GM18517 (cell line): ENCODE measurements around the gene GOLGA7B.

Experiments used
- ATAC-seq: cut with Tn5 transposase; IDR thresholded peaks from one replicate; pipeline ENCODE4 v1.9.1; 2021; ENCODE audit warnings: mild to moderate bottlenecking, moderate library complexity; ENCODE audit not compliant: unreplicated experiment

The GOLGA7B gene

DNA sequence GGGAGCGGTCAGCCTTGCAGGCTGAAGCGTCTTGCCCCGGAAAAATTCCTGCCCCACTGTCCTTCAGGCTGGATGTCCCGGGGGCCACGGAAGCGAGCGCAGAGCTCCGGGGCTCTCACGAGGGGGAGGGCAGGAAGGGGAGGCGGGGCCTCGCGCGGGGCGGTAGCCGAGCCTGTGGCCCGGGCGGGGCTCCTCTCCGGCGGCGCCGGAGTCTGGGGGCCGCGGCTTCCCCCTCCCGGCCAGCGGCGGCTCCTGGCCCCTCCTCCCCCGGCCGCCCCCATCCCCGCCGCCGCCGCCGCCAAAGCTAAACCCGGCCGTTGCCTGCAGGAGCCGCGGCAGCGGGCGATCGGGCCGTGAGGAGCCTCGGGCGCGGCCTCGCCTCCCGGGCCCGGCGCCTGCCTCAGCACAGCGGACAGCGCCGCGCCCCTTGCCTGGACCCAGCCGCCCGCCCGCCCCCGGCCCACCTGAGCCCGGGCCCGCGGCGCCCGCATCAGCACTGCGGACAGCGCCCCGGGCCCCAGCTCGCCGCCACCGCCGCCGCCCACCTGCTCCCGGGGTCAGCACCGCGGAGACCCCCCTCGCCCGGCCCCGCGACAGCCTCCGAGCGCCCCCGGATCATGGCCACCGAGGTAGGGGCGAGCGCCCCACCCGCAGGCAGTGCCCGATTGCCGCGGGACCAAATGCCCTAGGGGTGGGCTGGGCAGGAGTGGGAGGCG lies at the start of gene GOLGA7B:
Gene GOLGA7B (plus strand): TSS at position 157 of the 716 bp plus-strand sequence. CDS start 461 bp downstream, at position 618.
- ATAC-seq, result no peak

DNA sequence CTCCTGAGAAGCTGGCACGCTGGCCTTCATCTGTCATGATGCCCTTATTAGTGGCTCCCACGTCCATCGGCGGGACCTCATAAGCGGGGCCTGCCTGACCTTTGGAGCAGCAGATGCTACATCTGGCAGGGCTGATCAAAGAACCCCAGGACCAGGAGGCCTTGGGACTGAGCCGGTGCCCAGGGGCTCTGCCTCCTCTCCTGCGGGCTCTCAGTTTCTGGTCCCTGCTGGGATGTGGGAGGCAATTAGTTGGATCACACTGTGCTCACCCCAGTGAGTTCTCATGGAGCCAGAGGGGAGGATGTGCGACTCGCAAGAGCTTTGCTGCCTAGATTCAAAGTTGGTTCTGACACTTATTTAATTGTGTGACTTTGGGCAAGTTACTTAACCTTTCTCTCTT lies 49.2 kb upstream of the GOLGA7B start:
- ATAC-seq, result no peak

DNA sequence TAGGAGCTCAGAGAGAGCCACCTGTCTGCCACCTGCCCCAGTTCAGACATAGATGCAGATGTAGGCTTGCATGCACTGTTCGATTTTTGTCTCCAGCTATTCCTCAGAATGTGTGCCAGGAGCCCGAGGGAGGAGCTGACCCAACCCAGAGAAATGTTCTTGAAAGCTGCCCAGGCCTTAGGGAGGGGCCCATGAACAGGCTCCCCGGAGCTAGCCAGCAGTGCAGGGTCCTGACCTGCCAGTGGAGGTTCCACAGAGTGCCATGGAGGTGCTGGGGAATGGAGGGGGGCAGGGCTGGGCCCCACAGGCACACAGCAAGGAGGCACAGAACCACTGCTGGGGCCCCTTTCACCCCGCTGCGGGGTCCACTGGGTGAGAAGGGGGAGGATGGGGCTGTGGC lies 48.2 kb upstream of the GOLGA7B start:
- ATAC-seq, result no peak

DNA sequence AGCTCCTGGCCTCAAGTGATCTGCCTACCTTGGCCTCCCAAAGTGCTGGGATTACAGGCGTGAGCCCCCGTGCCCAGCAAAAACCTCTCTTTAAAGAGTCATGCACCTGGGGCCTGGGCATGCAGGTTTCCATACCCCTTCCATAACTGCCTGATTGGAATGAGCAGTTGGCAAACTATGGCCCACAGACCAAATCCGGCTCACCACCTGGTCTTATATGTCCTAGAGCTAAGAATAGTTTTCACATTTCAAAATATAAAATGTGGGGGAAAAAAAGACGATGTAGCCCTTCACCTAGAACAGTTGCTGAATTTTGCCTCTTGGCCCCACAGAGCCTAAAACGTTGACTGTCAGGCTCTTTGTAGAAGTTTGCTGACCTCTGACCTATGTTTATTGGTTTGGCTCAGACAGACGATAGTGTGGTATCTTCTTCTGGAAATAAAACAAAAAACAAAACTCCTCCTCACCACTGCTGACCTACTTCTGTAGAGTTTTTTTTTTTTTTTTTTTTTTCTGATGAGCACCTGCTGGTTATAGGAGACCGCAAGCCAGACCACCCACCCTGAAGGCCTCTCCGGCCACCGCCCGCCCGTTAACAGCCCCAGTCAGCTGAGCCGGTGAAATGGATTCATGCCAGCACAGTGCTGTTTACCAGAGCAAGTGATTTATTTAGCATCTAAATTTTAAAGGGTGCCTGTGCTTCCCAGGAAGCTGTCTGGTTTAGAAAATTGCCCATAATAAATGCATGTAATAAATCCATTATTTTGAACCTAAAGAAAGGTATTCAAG lies 44.4 kb upstream of the GOLGA7B start:
- ATAC-seq, result no peak

DNA sequence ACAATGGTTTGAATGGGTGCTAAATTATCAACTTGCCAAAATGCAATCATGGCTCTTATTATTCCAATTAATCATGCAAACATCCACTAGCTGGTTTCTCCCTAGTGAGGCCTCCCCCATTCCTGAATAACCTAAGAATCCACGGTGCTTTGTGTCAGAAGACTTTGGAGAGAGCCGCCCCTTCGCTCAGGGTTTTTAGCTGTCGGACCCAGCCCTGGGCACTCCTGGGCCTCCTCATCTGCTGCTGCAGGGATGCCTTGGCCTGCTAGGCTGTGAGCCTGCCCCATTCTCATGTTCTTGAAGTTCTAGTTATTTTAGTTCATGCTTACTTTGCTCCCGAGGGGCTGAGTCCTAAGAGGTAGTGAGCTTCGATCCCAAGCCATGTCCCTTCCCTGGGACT lies 43.7 kb upstream of the GOLGA7B start:
- no peak for ATAC-seq

DNA sequence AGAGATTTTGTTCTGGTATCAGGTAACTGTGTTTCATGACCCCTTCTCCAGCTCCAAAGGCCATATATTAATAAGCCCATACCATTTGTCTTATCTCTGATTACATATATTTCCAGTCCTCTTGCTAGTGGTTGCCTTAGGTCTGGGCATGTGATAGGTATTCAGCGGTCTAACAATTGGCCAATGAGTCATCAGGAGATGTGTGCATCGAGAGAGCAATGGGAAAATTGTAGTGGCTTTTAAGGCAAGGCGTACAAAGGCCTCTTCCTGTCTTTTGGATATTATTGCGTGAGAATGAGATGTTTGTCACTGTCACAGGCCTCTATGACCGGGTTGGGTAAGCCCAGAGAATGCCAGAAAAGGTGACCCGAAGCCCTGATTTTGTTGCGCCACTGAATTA lies 39.2 kb upstream of the GOLGA7B start:
- ATAC-seq, result no peak

DNA sequence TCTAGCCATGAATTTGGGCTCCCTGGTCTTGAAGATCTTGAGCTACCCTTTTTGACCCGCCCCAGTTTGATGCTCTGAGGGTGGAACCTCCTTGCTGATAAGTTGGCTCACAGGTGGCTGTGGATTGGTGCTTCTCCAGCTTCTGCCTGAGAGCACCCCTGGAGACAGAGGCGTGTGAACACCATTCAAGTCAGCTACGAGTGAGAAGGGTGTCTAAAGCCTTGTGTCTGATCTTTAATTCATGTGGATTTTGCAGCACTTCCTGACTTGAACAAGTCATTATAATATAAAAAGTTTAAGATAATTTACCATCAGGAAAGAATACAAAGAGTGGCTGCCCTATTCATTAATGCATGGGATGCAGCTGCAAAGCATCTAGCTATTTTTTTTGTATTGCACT lies 37.7 kb upstream of the GOLGA7B start:
- no peak for ATAC-seq

DNA sequence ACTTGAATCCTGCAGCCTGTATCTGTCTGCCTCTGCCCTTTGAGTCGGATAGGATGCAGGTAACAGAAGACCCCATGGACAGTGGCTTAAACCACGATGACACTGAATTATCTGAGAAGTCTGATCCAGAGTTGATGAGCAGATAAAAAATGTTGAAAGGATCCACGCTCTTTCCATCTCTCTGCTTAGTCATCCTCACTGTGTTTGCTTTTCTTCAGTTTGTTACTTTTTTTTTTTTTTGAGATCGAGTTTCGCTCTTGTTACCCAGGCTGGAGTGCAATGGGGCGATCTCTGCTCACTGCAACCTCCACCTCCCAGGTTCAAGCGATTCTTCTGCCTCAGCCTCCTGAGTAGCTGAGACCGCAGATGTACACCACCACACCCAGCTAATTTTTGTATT lies 36.9 kb upstream of the GOLGA7B start:
- no peak for ATAC-seq

DNA sequence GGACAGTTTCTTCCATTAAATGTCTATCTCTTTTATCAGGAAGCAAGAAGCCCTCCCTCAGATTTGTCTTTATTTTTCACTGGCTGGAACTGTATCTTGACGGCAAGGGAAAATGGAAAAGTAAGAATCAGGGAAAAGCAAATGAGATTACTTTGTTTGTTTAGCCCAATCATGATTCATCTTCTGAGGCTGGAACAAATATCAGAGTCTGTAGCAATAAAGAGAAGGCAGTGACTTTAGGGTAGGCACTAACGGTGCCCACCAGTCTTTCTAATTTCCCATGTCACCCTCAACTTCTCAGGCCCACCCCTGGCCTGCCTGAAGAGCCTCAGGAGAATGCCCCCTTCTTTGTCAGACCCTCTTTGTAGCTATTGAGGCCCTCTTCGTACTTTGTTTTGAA lies 36.3 kb upstream of the GOLGA7B start:
- no peak for ATAC-seq

DNA sequence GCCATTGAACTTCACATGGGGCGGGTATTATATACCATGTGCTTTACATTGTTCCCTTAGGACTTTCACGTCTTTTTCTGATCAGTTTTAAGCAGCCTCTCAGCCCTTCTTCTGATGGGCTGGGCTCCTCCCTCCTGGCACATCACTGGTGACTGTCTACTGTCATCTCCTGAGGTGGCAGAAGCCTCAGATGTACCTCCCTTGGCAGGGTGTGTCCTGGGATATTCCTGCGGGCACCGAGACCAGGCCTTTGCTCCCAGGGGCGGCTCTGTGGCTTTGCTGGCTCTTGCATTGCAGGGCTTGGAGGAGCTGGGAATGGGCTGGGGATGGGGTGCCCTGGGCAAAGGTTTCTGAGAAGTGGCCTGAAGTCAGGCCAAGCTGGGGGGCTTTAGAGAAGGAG lies 34.6 kb upstream of the GOLGA7B start:
- ATAC-seq, result no peak

DNA sequence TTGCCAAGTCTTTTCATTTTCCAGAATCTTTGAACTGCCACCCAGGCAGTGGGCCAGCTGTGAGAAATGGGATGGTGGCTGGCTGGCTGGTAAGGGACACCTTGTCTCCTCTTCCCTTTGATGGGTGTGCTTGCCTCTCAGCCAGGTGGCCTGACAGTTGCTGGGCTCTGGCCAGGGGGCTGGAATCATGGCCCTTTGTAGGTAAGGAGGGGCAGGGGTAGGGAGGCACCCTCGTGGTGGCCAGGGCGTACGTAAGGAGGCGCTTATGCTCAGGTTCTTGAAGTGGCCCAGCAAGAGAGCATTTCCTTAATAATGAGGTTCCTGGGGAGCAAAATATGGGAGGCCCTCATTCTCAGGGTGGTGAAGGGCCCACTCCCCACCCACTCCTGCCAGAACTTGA lies 33.0 kb upstream of the GOLGA7B start:
- ATAC-seq, result no peak

DNA sequence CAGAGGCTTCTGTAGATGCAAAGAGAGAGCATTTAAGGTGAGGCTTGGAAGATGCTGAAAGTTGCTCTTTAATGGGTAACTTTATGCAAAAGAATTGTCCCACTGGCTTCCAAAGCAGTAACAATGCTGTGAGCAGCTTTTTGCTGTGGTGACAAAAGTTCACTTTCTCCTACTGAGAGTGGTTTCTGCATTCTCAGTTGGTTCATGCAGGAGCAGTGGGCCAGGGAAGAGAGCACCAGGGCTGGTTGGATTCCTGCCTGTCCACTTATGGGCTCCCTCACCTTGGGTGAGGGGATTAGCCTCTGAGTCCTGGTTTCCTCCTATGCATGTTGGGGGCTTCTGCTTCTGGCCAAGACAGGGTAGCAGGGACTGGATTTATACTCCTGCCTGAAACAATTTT lies 31.1 kb upstream of the GOLGA7B start:
- ATAC-seq, result no peak

DNA sequence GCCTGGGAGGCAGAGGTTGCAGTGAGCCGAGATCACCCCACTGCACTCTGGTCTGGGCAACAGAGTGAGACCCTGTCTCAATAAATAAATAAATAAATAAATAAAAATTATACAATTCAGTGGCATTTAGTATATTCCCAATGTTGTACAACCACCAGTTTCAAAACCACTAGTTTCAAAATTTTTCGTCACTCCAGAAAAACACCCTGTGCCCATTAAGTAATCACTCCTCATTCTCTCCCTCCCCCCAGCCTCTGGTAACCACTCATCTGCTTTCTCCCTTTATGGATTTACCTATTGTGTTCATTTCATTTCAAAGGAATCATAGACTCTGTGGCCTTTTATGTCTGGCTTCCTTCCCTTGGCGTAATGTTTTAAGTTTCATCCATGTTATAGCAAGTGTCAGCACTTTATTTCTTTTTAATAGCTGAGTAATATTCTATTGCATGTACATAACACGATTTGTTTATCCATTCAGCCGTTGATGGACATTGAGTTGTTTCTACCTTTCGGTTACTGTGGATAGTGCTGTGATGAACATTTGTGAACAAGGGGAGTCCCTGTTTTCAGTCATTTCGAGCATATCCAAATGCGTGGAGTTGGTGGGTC lies 29.4 kb upstream of the GOLGA7B start:
- no peak for ATAC-seq

DNA sequence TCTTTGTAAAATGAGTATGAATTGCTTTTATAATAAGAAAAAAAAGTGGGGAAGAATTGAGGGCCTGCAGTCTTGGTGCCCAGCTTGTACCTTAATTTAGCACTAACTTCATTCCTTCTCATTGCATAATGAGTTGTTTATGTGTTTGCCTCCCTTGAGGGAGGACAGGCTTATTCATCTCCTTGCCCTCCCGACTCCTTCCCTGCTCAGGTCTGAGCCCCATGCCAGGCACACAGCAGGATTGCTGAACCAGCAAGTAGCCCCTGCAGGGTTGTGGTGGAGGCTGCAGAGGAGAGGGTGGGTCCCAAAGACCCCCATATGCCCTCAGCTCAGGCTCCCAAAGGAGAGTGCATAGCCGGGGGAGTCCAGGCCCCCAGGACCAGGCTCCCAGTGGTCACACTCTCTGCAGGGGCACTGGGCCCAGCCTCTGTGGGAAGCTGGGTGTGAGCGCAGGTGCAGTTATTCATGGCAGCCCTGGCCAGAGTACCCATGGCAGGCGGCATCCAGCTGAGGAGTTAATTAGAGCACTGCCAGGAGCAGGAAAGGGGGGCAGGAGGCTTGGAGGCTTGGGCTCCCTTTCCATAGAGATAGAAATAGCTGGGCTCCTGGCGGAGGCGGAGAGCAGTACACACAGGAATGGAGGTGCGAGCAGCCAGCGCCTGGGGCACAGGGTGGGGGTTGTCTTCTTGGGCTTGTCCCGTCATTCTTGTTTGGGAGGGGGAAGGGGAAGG lies 28.2 kb upstream of the GOLGA7B start:
- no peak for ATAC-seq

DNA sequence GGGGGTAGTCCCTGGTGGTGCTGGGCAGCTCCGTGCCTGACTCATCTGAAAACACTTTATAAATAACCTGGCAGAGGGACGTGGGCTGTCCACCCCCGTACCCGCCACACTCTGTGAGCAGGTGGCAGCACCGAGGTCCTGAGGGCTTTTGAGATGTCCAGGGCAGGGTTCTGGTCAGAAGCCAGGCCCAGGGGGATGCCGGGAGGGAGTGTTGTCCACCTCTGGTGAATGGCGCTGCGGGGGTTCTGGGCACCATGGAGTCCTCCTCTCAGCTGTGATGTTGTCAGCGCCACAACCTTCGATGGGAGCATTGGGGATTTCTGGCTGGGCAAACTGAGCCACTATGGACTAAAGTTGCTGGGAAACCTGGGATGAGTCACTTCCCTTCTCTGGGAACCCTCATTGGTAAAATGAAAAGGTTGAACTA lies 27.4 kb upstream of the GOLGA7B start:
- ATAC-seq, result no peak

DNA sequence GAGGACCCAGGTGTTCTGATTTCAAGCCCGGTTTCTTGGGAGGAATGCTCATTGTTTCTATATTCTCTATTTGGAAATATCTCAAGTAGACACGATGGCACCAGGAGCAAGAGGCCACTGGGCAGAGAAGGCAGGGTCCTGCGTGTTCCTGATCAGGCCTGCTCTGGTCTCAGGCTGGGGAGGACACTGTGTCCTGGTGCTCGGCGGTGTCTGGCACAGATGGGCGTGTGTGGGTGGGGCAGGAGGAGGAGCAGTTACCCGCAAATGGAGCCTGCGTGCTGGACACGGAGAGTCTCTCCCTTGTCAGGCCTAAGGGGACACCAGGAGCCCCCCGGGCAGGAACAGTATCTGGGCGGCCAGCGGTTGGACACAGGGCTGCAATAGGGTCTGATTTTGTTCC lies 25.9 kb upstream of the GOLGA7B start:
- no peak for ATAC-seq

DNA sequence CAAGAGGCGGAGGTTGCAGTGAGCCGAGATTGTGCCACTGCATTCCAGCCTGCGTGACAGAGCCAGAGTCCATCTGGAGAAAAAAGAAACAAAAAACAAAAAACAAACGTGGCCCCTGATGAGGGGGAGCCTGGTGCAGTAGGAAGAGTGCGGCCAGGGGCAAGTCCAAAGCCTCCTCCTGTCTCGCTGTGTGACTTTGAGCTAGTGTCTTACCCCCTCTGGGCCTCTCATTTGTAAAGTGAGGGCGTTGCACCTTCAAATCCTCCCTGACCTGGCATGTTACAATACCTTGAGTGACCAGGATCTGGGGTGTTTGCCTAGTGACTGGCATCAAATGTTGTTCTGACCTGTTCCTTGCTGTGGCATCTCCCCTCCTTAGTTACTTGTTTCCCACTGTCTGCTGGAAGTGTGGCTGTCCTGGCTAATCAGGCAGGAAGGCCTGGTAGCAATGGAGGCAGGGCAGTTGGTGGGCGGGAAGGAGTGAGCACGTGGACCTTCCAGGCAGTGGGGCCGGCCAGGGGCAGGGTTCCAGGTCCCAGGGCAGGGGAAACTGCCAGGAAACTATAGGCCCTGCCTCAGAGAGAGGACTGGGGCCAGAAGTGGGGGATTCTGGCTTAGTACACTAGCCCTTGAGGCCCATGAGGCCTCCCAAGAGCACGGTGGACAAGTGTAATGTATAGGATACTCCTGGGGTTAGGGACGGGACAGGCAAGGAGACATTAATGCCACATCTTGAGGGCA lies 24.5 kb upstream of the GOLGA7B start:
- no peak for ATAC-seq

DNA sequence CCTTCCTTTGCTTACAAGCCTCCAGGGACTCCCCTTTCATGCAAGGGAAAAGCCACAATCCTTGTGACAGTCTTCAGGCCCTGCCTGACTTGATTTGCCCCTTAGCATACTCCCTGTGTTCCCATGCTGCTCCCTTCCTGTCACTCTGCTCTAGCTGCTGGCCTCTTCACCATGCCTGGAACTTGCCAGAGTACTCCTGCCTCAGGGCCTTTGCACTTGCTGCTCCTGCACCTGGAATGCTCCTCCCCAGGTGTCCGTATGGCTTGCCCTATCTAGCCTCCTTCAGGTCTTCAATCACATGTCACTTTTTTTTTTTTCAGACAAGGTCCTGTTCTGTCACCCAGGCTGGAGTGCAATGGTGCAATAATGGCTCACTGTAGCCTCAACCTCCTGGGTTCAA lies 22.8 kb upstream of the GOLGA7B start:
- no peak for ATAC-seq

DNA sequence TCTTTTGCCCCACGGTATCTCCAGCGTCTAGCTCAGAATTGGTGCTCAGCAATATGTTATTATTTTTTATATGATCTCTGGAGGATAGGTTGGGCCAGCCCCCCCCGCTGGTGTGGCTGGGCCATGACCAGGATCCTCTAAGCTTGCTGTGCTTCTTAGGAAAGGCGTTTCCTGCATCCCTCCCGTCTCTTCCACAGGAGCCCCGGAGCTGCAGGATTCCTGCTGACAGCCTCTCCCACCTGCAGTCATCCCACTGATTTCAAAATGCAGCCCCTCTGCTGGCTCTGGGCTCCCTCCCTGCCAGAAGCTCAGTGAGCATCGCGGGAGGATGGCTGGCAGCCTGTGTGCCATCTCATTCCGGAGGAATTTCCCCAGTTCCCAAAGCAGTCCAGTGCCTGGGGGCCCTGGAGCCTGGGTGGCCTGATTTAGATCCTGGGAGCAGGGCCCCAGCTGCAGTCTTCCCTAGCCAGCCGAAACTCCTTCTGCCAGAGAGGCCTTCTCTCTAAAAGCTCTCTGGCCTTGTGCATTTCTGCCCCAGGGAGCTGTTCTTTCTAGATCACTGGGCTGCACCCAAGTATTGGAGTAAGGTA lies 21.8 kb upstream of the GOLGA7B start:
- no peak for ATAC-seq

DNA sequence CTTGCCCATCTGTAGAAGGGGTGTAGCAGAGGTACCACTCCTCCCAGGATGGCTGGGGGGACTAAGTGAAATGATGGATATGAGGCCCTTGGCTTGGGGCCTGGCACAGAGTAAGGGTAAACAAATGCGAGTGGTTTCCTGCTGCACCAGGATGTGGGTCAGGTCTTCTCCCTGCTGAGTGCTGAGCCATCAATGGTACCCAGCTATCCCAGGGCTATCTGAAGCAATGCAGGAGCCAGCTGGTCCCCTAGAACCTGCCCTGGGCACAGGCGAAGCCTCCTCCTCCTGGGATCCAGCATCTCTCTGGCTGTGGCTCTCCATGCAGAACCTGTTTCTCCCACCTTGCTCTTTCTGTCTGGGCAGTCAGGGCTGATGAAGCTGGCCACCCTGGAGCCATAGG lies 20.9 kb upstream of the GOLGA7B start:
- ATAC-seq, result no peak
